ENCODE measurements around the gene KRTAP13-1. TPM values are rescaled to one million over a fixed set of nuclear protein-coding genes. Genes with fewer than 3 reads are reported as not detected.

KRTAP13-1 gene, protein sequence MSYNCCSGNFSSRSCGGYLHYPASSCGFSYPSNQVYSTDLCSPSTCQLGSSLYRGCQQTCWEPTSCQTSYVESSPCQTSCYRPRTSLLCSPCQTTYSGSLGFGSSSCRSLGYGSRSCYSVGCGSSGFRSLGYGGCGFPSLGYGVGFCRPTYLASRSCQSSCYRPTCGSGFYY
- total RNA-seq (not detected), polyA plus RNA-seq (not detected)
- long read RNA-seq, donor 1, result 0 reads
- long read RNA-seq, donor 2, result 0 reads
- long read RNA-seq, donor 3, result 0 reads

DNA sequence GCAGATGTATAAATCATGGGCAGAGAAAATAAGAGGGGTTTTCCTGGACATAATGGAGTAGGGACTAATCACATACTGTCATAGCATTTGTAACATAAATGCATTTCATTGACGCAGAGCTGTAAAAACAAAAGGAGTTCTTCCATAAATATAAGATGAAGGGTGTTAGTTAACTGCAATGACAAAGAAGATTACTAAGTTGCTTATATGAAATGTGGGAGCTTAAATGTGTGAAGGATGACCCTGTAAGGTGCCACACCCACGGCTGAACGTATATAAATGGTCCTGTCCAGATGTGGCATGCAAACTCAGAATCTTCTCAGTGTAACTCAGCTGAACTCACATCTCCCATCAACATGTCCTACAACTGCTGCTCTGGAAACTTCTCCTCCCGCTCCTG, at the start of gene KRTAP13-1:
TSS of gene KRTAP13-1 (plus strand) at position 301 of the 400 bp plus-strand sequence. CDS start at position 357, 56 bp downstream.
- Histone ChIP-seq H3K9me3 (peaks cover 0 to 13% (median 0%) of the 10 kb centered on the region in 11 donors), H3K36me3 (no peaks in the 10 kb centered on the region), H3K27ac (no peak within 1 kb of the TSS), H3K4me3 (no peak within 1 kb of the TSS), H3K27me3 (no peaks in the 10 kb centered on the region), H3K4me1 (peaks cover 0 to 7% (median 0%) of the 10 kb centered on the region in 9 donors)
- TF ChIP-seq, protein P1, sequence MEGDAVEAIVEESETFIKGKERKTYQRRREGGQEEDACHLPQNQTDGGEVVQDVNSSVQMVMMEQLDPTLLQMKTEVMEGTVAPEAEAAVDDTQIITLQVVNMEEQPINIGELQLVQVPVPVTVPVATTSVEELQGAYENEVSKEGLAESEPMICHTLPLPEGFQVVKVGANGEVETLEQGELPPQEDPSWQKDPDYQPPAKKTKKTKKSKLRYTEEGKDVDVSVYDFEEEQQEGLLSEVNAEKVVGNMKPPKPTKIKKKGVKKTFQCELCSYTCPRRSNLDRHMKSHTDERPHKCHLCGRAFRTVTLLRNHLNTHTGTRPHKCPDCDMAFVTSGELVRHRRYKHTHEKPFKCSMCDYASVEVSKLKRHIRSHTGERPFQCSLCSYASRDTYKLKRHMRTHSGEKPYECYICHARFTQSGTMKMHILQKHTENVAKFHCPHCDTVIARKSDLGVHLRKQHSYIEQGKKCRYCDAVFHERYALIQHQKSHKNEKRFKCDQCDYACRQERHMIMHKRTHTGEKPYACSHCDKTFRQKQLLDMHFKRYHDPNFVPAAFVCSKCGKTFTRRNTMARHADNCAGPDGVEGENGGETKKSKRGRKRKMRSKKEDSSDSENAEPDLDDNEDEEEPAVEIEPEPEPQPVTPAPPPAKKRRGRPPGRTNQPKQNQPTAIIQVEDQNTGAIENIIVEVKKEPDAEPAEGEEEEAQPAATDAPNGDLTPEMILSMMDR (IDR thresholded peaks at IDR 0.05), result no peak
- DNase-seq (no peak), ATAC-seq (no peak)
- 78 to 86% methylated on average over 4 of the region's 4 CpGs for WGBS, 2 donors
- intact Hi-C loops (cut with DNase I), result no loop called here

DNA sequence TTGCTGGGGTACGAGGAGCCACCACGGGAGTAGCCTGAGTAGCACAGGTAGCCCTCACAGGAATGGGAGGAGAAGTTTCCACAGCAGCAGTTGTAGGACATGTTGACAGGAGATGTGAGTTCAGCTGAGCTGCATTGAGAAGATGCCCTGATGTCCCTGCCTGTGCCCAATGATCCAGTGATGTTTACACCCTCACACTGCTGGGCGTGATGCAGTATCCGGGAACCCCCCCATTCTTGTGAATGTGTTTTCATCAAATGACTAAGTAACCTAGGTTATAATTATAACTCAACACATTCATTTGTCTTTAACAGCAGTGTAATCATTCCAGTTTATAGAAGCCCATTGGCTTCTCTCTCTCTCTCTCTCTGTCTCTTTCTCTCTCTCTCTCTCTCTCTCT, 47.3 kb upstream of the KRTAP13-1 start, which contains the start of gene KRTAP23-1:
TSS of gene KRTAP23-1 (minus strand) at position 101 of the 400 bp plus-strand sequence. CDS start at position 101, 0 bp downstream.
- Histone ChIP-seq H3K4me1 (no peaks in the 10 kb centered on the region), H3K27ac (no peak within 1 kb of the TSS), H3K36me3 (no peaks in the 10 kb centered on the region), H3K9me3 (peaks cover 0 to 12% (median 0%) of the 10 kb centered on the region in 11 donors), H3K27me3 (no peaks in the 10 kb centered on the region), H3K4me3 (no peak within 1 kb of the TSS)
- ATAC-seq (no peak), DNase-seq (no peak)
- WGBS, 2 donors, result 88 to 89% methylated on average over 4 of the region's 4 CpGs
- TF ChIP-seq, protein P1 (IDR thresholded peaks at IDR 0.05), result no peak
- intact Hi-C loops (cut with DNase I), result loop anchor here in 6 of 10 donors (10.0 kb wide), 2 partner anchors 86 to 736 kb away; partner anchors contain the start of gene KRTAP13-4 (in 1 of the 6)

DNA sequence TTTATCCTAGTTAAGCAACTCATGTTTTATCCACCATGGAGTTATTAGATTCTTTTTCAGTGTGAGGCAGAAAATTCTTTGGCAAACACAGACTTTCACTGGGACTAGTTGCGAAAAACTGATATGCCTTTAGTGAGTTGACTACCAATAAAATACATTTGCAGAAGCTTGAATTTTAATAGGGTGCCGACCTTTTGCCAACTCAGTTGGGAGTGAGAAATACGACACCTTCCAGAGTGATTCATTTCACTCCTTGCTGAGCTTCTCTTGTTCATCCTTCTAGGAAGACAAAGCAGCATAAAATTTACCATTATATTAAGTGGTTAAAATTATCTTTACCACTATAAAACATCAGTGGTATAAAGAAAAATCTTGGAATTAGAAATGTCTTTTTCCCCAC, 46.3 kb upstream of the KRTAP13-1 start:
- DNase-seq (no peak), ATAC-seq (no peak)
- Histone ChIP-seq H3K9me3 (peaks cover 0 to 12% (median 0%) of the 10 kb centered on the region in 11 donors), H3K4me3 (no peak overlapping the region), H3K27me3 (no peaks in the 10 kb centered on the region), H3K4me1 (no peaks in the 10 kb centered on the region), H3K27ac (no peak overlapping the region), H3K36me3 (no peaks in the 10 kb centered on the region)
- WGBS, 2 donors, result 54 to 62% methylated on average over 3 of the region's 3 CpGs
- intact Hi-C loops (cut with DNase I), result loop anchor here in 6 of 10 donors (10.0 kb wide), 2 partner anchors 85 to 735 kb away; partner anchors contain the start of gene KRTAP13-4 (in 1 of the 6)
- TF ChIP-seq, protein P1 (IDR thresholded peaks at IDR 0.05), result no peak

DNA sequence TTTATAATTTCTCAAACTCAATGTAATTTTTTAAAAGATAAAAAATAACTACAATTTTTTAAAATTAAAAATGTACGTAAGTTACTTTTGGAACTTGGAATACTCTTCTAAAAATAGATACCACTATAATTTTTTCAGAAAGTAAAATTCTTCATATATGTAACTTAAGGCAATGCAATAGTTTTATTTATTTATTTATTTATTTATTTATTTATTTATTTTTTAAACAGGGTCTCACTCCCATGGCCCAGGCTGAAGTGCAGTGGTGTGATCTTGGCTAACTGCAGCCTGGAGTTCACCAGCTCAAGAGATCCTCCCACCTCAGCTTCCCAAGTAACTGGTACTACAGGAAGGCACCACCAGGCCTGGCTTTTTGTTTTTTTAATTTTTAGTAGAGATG, 44.3 kb upstream of the KRTAP13-1 start:
- H3K9me3 ChIP-seq, result no peaks in the 10 kb centered on the region
- ATAC-seq (no peak), DNase-seq (no peak)
- no peak overlapping the region for H3K27ac ChIP-seq
- no peaks in the 10 kb centered on the region for H3K36me3 ChIP-seq
- no peaks in the 10 kb centered on the region for H3K27me3 ChIP-seq
- H3K4me3 ChIP-seq, result no peak overlapping the region
- H3K4me1 ChIP-seq, result no peaks in the 10 kb centered on the region
- 95 to 96% methylated on average over 1 of the region's 1 CpG for WGBS, 2 donors
- intact Hi-C loops (cut with DNase I), result no loop called here
- TF ChIP-seq, protein P1 (IDR thresholded peaks at IDR 0.05), result no peak

All from heart right ventricle (tissue), 16 donors.